Stimulated activated CD4-positive, alpha-beta T cell treated with anti-CD3 and anti-CD28 coated beads, TNF-alpha, amount 100 ng/mL, for 1 hour (primary cell): Measurements from ENCODE around the gene FOXP3.
A peak's percentile ranks its signal among the peaks of the same experiment; 100 is the strongest.

Source experiments
- DNase-seq, 3 donors: peaks; one replicate each; pipeline ENCODE4 v3.0.0-alpha.2; 2020; ENCODE audit warnings: low read depth in 3 of 3, low spot score in 1 of 3

The FOXP3 gene

GRCh38 chrX:49276207-49276606 lies 11.7 kb upstream of the FOXP3 start:
- DNase-seq, result no peak

DNA sequence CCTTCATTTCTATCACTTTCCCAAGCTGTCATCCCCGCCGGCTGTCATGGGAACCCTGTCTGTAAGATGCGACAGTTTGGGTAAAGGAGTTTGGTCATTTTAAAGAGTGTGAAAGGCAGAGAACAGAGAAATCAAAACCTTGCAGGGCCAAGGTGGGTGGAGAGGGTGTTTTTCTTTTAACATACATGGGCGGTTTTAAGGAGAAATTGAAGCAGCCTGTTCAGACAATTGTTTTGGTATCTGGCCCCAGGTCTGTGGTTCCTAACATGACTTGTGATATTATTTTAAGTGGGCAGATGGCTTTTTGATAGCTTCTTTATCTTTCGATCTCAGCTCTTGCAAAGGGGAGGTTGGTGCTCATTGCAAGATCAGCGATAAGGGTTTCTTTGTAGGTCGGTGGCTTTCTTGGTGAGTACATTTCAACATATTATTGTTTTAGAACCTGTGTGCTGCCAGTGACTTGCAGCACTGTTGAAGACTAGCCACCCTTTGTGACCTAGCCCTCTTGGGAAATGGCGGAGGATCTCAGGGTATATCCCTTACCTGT lies 8.7 kb upstream of the FOXP3 start:
- DNase-seq, result no peak

DNA sequence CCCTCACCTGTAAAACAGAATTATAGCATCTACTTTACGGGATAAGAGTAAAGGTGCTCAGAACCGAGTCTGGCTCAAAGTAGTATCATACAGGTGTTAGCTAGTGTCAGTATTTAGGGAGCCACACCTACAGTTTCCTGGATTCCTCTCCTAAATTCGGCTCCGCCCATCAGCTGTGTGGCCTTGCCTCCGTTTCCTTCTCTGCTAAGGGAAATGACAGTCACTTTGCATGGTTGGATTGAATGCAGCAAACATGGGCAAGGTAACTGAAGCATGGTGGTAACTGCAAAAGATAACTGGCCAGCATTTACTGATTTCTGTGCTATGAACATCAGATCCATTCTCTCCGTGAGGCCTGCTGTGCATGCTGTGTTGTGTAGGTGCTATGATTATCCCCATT lies 7.9 kb upstream of the FOXP3 start:
- no peak for DNase-seq

DNA sequence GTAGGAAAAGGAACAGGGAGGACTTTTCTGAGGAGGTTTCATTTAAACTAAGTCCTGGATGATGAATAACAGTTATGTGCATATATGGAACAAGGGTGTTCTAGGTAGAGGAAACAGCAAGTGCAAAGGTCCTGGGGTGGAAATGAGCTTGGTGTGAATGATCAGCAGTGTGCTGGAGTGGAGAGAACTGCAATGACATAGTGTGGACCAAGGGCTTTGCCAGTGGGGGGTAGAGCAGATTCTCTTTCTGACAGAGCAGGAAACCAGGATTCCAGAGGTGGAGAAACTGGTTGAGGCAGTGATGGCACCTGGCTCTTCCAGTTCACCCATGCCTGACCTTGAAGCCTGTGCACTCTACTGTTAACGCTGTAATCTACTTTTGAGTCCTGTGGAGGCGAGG lies 6.8 kb upstream of the FOXP3 start:
- no peak for DNase-seq

DNA sequence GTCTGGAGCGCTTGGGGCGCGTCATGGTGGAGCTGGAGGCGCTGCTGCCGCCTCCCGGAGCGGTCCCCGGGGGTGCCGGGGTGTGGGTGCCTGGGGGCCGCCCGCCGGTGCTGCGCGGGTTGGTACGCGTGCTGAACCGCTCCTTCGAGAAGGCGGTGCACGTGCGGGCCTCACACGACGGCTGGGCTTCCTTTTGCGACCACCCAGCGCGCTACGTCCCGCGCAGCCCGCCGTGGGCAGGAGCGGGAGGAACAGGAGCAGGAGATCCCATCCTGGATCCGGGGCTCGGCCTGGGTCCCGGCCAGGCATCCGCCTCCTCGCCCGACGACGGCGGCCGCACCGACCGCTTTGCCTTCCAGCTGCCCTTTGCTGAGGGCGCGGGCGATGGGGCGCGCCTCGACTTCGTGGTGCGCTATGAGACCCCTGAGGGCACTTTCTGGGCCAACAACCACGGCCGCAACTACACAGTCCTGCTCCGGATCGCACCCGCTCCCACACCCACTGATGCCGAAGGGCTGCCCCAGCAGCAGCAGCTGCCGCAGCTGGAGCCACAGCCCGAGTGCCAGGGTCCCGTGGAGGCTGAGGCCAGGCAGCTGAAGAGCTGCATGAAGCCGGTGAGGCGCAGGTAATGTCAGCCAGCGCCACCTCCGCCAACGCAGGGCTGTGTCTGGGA lies 5.9 kb upstream of the FOXP3 start:
- no peak for DNase-seq

DNA sequence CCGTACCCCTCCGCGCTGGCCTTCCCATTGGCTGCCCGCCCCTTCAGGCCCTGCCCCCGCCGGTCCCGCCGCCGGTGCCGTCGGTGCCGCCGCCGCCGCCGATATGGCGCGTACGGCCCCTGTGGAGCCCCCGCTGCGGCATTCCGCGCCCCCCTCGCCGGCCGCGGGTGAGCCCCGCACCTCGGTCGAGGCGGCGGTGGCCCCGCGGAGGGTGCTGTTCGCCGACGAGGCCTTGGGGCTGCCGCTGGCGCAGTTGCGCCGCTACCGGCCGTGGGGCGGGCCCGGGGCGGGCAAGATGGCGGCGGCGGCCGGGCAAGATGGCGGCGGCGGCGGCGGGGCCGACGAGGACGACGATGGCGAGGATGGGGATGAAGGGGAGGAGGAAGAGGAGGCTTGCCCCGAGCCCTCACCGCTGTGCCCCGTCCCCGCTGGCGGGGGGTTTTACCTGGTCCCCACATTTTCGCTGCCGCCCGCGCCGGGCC lies 5.3 kb upstream of the FOXP3 start, which contains the start of gene PPP1R3F:
TSS of gene PPP1R3F (plus strand) at position 27 of the 482 bp plus-strand sequence. CDS start at position 104, 77 bp downstream.
- no peak for DNase-seq

GRCh38 chrX:49269010-49269766 lies 4.7 kb upstream of the FOXP3 start:
- DNase-seq, result peak; percentile 81 to 89 (median 84)

- no peak for DNase-seq
Observed at GRCh38 chrX:49268702-49269009, 4.1 kb upstream of the FOXP3 start.

DNA sequence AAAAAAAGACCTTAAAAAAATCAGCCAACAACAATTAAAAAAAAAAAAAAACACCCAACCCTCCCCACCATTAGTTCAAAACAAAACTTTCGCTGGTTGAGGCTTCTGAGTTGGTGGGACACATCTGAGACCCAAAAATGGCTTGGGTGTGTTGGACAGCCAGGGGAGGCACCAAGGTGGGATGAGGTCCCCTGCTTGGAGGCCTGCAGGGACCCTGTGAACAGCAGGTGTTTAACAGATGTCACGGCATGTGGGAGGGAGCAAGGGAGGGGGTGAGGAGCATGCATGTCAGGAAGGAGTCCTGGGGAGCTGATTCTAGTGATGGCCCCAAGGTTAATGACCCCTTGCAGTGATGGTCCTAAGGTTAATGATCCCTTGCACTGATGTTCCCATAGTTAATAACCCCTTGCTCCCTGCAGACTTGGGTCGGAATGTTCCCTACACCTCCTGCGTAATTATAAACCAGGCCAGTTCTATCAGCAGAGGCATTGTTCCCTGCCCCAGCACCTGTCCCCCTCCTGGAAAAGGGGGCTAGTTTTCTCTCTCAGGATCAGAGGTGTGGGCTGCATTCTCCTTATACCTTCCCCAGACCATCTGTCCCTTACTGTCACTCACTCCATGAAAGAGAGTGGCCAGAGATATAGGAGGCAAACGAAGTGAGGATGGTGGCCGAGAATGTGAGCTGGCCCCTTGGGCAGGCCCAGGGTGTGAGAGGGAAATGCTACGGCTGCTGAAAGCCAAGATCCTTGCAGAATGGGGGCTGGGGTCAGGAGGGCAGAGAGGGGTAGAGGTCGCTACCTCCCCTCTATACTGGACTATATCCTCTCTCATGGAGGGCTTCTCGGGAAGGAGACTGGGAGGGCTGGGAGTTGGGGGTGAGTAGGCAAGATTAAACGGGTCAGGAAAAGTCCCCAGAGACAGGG lies 2.3 kb upstream of the FOXP3 start:
- DNase-seq, result no peak

DNA sequence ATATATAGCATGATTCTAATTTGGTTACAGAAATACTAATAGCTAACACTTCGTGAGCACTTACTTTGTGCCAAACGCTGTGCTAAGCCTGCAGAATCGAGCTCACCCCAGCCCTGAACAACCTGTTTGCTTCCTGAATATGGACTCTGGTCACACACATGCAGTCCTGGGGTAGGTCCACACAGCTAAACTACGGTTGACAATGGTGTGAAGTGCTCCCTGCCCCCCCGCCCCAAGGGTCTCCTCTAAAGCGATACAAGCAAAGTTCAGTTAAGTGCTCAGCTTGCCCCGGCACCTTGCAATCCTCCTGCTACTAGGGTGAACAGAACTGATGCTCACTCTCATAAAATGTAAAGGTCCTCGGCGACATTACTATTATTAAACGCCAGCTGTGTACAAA lies 879 bp downstream of the FOXP3 start:
- DNase-seq, result no peak

- DNase-seq, result no peak
Observed at GRCh38 chrX:49262603-49263002, 1.9 kb downstream of the FOXP3 start.

GRCh38 chrX:49260221-49260985 lies 4.1 kb downstream of the FOXP3 start:
- no peak for DNase-seq

DNA sequence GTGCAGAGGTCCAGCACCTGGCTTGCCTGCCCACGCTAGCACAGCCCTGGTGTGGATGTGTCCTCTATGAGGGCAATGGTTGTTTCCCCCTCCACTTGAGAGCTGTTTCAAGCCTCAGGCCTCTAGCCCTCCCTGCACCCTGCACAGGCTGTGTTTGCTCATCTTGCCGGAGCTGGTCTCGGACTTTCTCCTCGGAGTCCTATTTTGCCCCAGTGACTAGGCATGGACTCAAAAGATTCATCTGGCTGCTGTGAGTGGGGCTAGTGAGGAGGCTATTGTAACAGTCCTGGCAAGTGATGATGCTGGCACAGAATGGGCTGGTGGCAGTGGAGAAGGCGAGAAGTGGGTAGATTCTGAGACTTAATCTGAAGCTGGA lies 5.8 kb downstream of the FOXP3 start:
- no peak for DNase-seq

DNA sequence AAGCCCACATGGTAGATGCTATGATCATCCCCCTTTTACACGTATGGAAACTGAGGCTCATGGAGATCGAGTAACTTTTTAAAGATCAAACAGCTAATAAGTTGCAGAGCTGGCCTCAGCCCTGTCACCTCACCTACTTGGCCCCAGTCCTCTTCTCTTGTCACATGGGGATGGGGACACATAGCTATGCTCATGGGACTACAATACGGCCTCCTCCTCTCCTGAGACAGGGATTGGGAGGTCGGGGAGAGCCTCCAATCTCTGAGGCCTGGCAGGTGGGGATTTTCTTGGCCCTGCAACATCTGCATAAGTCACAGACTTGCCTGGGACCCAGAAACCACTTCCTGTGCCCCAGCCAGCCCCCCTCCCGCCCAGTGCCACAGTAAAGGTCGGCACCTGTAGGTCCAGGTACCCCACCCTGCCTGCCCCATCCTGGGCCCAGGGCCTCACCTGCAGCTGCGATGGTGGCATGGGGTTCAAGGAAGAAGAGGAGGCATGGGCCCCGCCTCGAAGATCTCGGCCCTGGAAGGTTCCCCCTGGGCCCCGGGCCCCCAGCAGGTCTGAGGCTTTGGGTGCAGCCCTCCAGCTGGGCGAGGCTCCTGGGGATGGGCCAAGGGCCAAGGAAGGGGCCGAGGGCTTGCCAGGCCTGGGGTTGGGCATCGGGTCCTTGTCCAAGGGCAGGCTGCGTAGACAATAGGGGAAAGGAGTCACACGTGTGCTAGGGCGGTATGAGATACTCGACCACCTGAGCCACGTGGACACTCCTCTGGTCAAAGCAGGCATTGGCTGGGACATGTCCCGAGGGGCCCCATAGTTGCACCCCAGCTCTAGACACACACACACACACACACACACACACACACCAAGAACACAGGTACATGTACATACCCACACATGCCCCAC lies 6.4 kb downstream of the FOXP3 start:
- no peak for DNase-seq

GRCh38 chrX:49257074-49257790 lies 7.3 kb downstream of the FOXP3 start:
- DNase-seq, result no peak

- DNase-seq, result no peak
Observed at GRCh38 chrX:49256268-49256995, 8.1 kb downstream of the FOXP3 start.

- no peak for DNase-seq
Observed at GRCh38 chrX:49254639-49255038, 9.9 kb downstream of the FOXP3 start.

- DNase-seq, result no peak
Observed at GRCh38 chrX:49251325-49251724, 13.2 kb downstream of the FOXP3 start.
